Loucy (cell line): ENCODE results near the gene RBBP5.

Source experiments
- H2AFZ ChIP-seq: fragments of 200-600 bp; sonication (generic); 2 replicates; pipeline ENCODE4 v1.6.0; 2016; ENCODE audit warnings: antibody characterized with exemption, mild to moderate bottlenecking, low read length, moderate library complexity
- H3F3A ChIP-seq: fragments of 200-600 bp; 2 replicates; pipeline ENCODE4 v1.6.0; 2016; ENCODE audit warnings: antibody characterized with exemption, low read depth, mild to moderate bottlenecking
- H3K27me3 ChIP-seq: fragments of 200-600 bp; sonication (generic); 2 replicates; pipeline ENCODE4 v1.6.1; 2014; ENCODE audit warnings: low read length, mild to moderate bottlenecking; ENCODE audit not compliant: insufficient read depth, poor library complexity, severe bottlenecking
- H3K36me3 ChIP-seq: fragments of 200-600 bp; sonication (generic); 2 replicates; pipeline ENCODE4 v1.6.1; 2016; ENCODE audit warnings: low read length; ENCODE audit not compliant: insufficient read depth
- H3K4me1 ChIP-seq: fragments of 200-600 bp; sonication (generic); 2 replicates; pipeline ENCODE4 v1.5.1; 2014; ENCODE audit warnings: low read length, mild to moderate bottlenecking; ENCODE audit not compliant: insufficient read depth, poor library complexity, severe bottlenecking
- H3K4me2 ChIP-seq: fragments of 200-600 bp; sonication (generic); 2 replicates; pipeline ENCODE4 v1.6.0; 2014; ENCODE audit warnings: antibody characterized with exemption, low read length, low read depth, mild to moderate bottlenecking; ENCODE audit not compliant: poor library complexity, severe bottlenecking
- H3K4me3 ChIP-seq: fragments of 200-600 bp; sonication (generic); 2 replicates; pipeline ENCODE4 v1.5.1; 2014; ENCODE audit warnings: low read length, mild to moderate bottlenecking, mixed read lengths; ENCODE audit not compliant: poor library complexity, severe bottlenecking
- H3K79me2 ChIP-seq: fragments of 200-600 bp; sonication (generic); 2 replicates; pipeline ENCODE4 v1.6.1; 2014; ENCODE audit warnings: low read length; ENCODE audit not compliant: insufficient read depth
- H3K9ac ChIP-seq: fragments of 200-600 bp; sonication (generic); 2 replicates; pipeline ENCODE4 v1.6.0; 2014; ENCODE audit warnings: mild to moderate bottlenecking, low read depth, low read length, moderate library complexity; ENCODE audit not compliant: poor library complexity, severe bottlenecking
- H3K9me2 ChIP-seq: fragments of 200-600 bp; sonication (generic); replicated peaks from 2 replicates; pipeline ENCODE4 v1.6.1; 2016; ENCODE audit warnings: low read depth, low read length, mixed read lengths
- H3K9me3 ChIP-seq: fragments of 200-600 bp; sonication (generic); 2 replicates; pipeline ENCODE4 v1.6.1; 2014; ENCODE audit warnings: mild to moderate bottlenecking, antibody characterized with exemption, low read length, low read depth; ENCODE audit not compliant: insufficient read depth
- H4K20me1 ChIP-seq: fragments of 200-600 bp; sonication (generic); 2 replicates; pipeline ENCODE4 v1.6.0; 2014; ENCODE audit warnings: antibody characterized with exemption, low read length, mild to moderate bottlenecking; ENCODE audit not compliant: insufficient read depth, poor library complexity, severe bottlenecking
- CTCF ChIP-seq: fragments of 200-600 bp; sonication (generic); conservative IDR thresholded peaks from 2 replicates; pipeline ENCODE4 v1.5.1; 2014; ENCODE audit warnings: mild to moderate bottlenecking, antibody characterized with exemption, low read length
- EZH2phosphoT487 ChIP-seq: fragments of 200-600 bp; IDR thresholded peaks from 2 replicates; pipeline ENCODE4 v1.6.1; 2018; ENCODE audit warnings: antibody characterized with exemption, mild to moderate bottlenecking, moderate library complexity, borderline replicate concordance

The RBBP5 gene

GRCh38 chr1:205144751-205145150 lies 23.0 kb upstream of the RBBP5 start:
- Histone ChIP-seq H4K20me1 (no peaks in the 10 kb centered on the region), H3K4me3 (no peak overlapping the region), H3K9me2 (no peaks in the 10 kb centered on the region), H3K9me3 (no peaks in the 10 kb centered on the region), H3K36me3 (peaks cover 12% of the 10 kb centered on the region; the same call in 1 of the 2 replicates), H3K9ac (no peak overlapping the region), H3K4me1 (no peaks in the 10 kb centered on the region), H3F3A (no peaks in the 10 kb centered on the region), H3K4me2 (no peak overlapping the region), H3K27me3 (no peaks in the 10 kb centered on the region), H3K79me2 (no peaks in the 10 kb centered on the region), H2AFZ (no peak overlapping the region)
- TF ChIP-seq EZH2phosphoT487 (no peak), CTCF (no peak)

- Histone ChIP-seq H3K9me2 (no peaks in the 10 kb centered on the region), H4K20me1 (no peaks in the 10 kb centered on the region), H3K27me3 (no peaks in the 10 kb centered on the region), H3K9me3 (no peaks in the 10 kb centered on the region), H3F3A (no peaks in the 10 kb centered on the region), H3K4me1 (no peaks in the 10 kb centered on the region), H2AFZ (no peak overlapping the region), H3K79me2 (no peaks in the 10 kb centered on the region), H3K4me2 (no peak overlapping the region), H3K4me3 (no peak overlapping the region), H3K36me3 (peaks cover 12% of the 10 kb centered on the region; the same call in 1 of the 2 replicates), H3K9ac (no peak overlapping the region)
- no peak for TF ChIP-seq CTCF
- TF ChIP-seq EZH2phosphoT487: no peak
Measured at GRCh38 chr1:205144046-205144720, 22.4 kb upstream of the RBBP5 start.

GRCh38 chr1:205142102-205142469 lies 20.3 kb upstream of the RBBP5 start:
- Histone ChIP-seq H4K20me1 (no peaks in the 10 kb centered on the region), H3K27me3 (no peaks in the 10 kb centered on the region), H3K9me3 (no peaks in the 10 kb centered on the region), H3K4me1 (no peaks in the 10 kb centered on the region), H3K9me2 (no peaks in the 10 kb centered on the region), H3K79me2 (no peaks in the 10 kb centered on the region), H3K4me2 (no peak overlapping the region), H3K9ac (no peak overlapping the region), H3K4me3 (no peak overlapping the region), H3F3A (no peaks in the 10 kb centered on the region), H2AFZ (no peak overlapping the region), H3K36me3 (peaks cover 5% of the 10 kb centered on the region; the same call in 1 of the 2 replicates)
- TF ChIP-seq CTCF (no peak), EZH2phosphoT487 (no peak)
